Breast epithelium (tissue), 4 donors: Measurements from ENCODE around the gene SLC25A34. TPM values are rescaled to one million over a fixed set of nuclear protein-coding genes. Genes with fewer than 3 reads are reported as not detected.

ENCODE experiments used
- DNase-seq, 2 donors: peaks; one replicate each; pipeline ENCODE4 v3.0.0-alpha.2; 2019; ENCODE audit warnings: low spot score in 2 of 2
- H3K27ac ChIP-seq, 2 donors: fragments of 200-600 bp; sonication (generic) in 1 of 2; one replicate each; pipeline ENCODE4 v1.5.1; 2016 to 2019; ENCODE audit warnings: mild to moderate bottlenecking in 1 of 2
- H3K27me3 ChIP-seq, 2 donors: fragments of 200-600 bp; sonication (generic) in 1 of 2; one replicate each; pipeline versions ENCODE4 v1.5.1 to v1.6.0; 2017 to 2019; ENCODE audit warnings: control low read depth in 1 of 2, mild to moderate bottlenecking in 1 of 2
- H3K36me3 ChIP-seq: fragments of 200-600 bp; one replicate; pipeline ENCODE4 v1.5.1; 2019
- H3K4me1 ChIP-seq, 2 donors: fragments of 200-600 bp; sonication (generic); one replicate each; pipeline ENCODE4 v1.5.1; 2016 to 2019; ENCODE audit warnings: control low read depth in 1 of 2
- H3K4me3 ChIP-seq, 3 donors: fragments of 200-600 bp; sonication (generic); 1 replicate in 2 of 3; 2 replicates in 1 of 3; pipeline ENCODE4 v1.5.1; 2016 to 2019; ENCODE audit warnings: mild to moderate bottlenecking in 3 of 3, moderate library complexity in 2 of 3
- H3K9me3 ChIP-seq, 2 donors: fragments of 200-600 bp; sonication (generic) in 1 of 2; one replicate each; pipeline ENCODE4 v1.5.1; 2016 to 2019; ENCODE audit warnings: control low read depth in 1 of 2
- POLR2A ChIP-seq: fragments of 450-650 bp; IDR thresholded peaks from one replicate; pipeline ENCODE4 v1.6.1; 2016; ENCODE audit warnings: antibody characterized with exemption, mild to moderate bottlenecking, moderate library complexity
- POLR2AphosphoS5 ChIP-seq, 3 donors: sonication (generic); formaldehyde crosslinking; IDR thresholded peaks; one replicate each; pipeline ENCODE4 v1.6.1; 2017; ENCODE audit warnings: antibody characterized with exemption in 3 of 3
- intact Hi-C: fragments of 100-400 bp; cut with DNase I; formaldehyde crosslinking; loops from one replicate; pipeline ENCODE4 v1.15.1; 2023; ENCODE audit warnings: low total_unique reads
- total RNA-seq, 3 donors: library from RNA; depleted of rRNA; stranded (reverse); fragments of >200 nt; gene quantifications; one replicate each; pipeline ENCODE4 v1.1.0, GENCODE V29; 2016
- TF ChIP-seq, protein P1 (sequence below), 3 donors: fragments of 450-650 bp; IDR thresholded peaks; one replicate each; pipeline ENCODE4 v1.5.1; 2016 to 2017; ENCODE audit warnings: antibody characterized with exemption in 3 of 3, mild to moderate bottlenecking in 3 of 3, moderate library complexity in 3 of 3

SLC25A34 gene
- total RNA-seq, 3 donors from 2014 or later, result 1.0 to 1.8 (median 1.3) TPM

DNA sequence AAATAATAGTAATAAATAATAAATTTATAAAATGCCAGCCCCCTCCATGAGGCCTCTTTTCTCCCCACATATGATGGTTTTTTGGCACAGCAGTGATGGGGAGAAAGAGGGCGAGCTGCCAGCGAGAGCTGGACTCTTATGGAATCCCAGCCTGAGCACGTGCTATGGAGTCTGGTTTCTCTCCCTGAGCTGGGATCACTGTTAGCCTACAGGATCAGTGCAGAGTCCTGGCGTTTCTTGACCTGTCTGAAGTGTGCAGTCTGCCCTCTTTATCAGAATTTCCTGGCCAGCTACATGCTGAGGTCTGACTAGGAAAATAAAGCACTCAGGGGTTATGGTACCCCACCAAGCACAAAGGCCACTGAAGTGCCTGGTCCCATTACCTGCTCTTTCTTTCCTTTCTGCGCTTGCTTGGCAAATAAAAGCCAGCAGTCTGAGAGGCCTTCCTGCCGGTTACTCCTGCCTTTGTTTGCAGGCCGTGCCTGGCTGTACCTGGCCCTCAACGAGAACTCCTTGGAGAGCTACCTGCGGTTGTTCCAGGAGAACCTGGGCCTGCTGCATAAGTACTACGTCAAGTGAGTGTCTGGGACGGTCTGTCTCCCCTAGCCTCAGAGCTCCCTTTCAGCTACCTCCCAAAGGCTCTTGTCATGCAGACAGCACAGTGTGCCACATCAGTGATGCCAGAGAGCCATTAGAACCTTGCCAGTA, 18.5 kb upstream of the SLC25A34 start:
- DNase-seq, result no peak
- no peak overlapping the region for H3K27ac ChIP-seq

DNA sequence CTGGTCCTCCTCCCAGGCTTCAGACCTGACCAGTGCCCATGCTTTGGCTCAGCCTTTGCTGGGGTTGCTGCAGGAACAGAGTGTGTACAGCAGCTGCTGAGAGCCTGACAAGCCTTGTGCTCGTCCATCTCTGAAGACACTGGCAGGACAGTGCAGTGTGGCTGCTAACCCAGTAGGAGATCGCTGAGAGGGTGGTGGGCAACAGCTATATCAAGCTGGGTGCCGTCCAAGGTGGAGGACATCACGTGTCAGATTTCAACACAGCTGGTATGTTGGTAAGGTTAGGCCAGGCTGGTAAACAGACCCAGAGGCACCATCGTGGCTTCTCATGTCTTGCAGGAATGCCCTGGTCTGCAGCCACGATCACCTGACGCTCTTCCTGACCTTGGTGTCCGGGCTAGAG, 17.9 kb upstream of the SLC25A34 start:
- no peak for DNase-seq
- Histone ChIP-seq H3K36me3 (peaks cover 6% of the 10 kb centered on the region), H3K9me3 (no peaks in the 10 kb centered on the region), H3K4me1 (peaks cover 0 to 10% of the 10 kb centered on the region in 2 donors), H3K4me3 (no peak overlapping the region), H3K27ac (no peak overlapping the region), H3K27me3 (no peaks in the 10 kb centered on the region)
- intact Hi-C loops, result no loop called here
- TF ChIP-seq, protein P1, sequence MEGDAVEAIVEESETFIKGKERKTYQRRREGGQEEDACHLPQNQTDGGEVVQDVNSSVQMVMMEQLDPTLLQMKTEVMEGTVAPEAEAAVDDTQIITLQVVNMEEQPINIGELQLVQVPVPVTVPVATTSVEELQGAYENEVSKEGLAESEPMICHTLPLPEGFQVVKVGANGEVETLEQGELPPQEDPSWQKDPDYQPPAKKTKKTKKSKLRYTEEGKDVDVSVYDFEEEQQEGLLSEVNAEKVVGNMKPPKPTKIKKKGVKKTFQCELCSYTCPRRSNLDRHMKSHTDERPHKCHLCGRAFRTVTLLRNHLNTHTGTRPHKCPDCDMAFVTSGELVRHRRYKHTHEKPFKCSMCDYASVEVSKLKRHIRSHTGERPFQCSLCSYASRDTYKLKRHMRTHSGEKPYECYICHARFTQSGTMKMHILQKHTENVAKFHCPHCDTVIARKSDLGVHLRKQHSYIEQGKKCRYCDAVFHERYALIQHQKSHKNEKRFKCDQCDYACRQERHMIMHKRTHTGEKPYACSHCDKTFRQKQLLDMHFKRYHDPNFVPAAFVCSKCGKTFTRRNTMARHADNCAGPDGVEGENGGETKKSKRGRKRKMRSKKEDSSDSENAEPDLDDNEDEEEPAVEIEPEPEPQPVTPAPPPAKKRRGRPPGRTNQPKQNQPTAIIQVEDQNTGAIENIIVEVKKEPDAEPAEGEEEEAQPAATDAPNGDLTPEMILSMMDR (IDR thresholded peaks at IDR 0.05), result no peak

More for the DNA sequence above, 18.5 kb upstream of the SLC25A34 start:
- Histone ChIP-seq H3K36me3 (peaks cover 6% of the 10 kb centered on the region), H3K27me3 (no peaks in the 10 kb centered on the region), H3K4me1 (peaks cover 0 to 10% of the 10 kb centered on the region in 2 donors), H3K9me3 (no peaks in the 10 kb centered on the region), H3K4me3 (no peak overlapping the region)
- TF ChIP-seq POLR2AphosphoS5 (IDR thresholded peaks at IDR 0.05), result no peak
- TF ChIP-seq POLR2A, result no peak
- TF ChIP-seq, protein P1 (IDR thresholded peaks at IDR 0.05), result no peak
- intact Hi-C loops, result no loop called here

DNA sequence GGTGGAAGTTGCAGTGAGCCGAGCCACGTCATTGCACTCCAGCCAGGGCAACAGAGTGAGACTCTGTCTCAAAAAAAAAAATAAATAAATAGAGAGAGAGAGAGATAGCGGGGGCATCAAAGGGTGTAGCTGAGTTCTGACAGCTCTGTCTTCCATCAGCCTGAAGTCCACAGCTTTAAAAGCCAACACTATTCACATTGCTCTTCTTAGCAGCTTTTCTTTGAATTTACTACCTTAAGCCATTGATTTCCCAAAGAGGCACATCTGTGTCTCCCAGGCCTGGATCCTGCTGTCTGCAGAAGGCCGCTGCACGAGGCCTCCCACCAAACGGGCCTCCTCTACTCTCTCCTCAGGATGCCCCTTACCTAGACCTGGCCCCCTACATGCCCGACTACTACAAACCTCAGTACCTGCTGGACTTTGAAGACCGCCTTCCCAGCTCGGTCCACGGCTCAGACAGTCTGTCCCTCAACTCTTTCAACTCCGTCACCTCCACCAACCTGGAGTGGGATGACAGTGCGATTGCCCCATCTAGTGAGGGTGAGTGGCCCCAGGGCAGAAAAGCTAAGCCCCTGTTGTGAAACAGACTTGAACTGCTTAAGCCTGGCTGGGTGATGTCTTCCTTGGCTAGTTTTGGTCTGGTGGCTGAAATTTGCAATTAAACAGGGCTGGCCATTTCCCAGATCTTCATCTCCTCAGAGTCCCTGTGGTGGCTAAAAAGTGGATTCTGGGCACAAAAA, 16.5 kb upstream of the SLC25A34 start:
- Histone ChIP-seq H3K4me3 (no peak overlapping the region), H3K9me3 (no peaks in the 10 kb centered on the region), H3K27me3 (no peaks in the 10 kb centered on the region), H3K4me1 (peaks cover 0 to 5% of the 10 kb centered on the region in 2 donors), H3K27ac (no peak overlapping the region), H3K36me3 (peaks cover 6% of the 10 kb centered on the region)
- intact Hi-C loops, result no loop called here
- no peak for DNase-seq
- TF ChIP-seq, protein P1 (IDR thresholded peaks at IDR 0.05), result no peak
- TF ChIP-seq POLR2AphosphoS5 (IDR thresholded peaks at IDR 0.05), result no peak
- no peak for TF ChIP-seq POLR2A

DNA sequence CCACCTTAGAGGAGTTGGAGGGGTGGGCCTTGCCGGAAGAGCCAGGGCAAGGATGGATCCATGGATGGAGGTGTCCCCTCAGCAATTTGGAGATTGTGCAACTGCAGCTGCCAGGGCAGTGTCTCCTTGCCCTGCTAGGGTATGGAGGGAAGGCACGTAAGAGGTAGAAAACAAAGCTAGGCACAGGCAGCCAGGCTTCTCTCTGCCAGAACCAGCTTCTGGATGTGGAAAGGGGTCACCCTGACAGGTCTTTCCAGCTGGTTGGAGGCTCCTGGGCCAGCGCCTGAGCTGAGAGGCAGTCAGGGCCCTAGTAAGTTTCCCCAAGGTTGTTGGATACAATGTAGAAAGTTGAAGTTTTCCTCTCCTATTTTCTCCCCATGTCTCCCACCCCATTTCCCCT, 15.2 kb upstream of the SLC25A34 start:
- Histone ChIP-seq H3K4me1 (no peaks in the 10 kb centered on the region), H3K36me3 (peaks cover 6% of the 10 kb centered on the region), H3K9me3 (no peaks in the 10 kb centered on the region), H3K27ac (no peak overlapping the region), H3K4me3 (no peak overlapping the region), H3K27me3 (no peaks in the 10 kb centered on the region)
- TF ChIP-seq, protein P1 (IDR thresholded peaks at IDR 0.05), result no peak
- TF ChIP-seq POLR2AphosphoS5 (IDR thresholded peaks at IDR 0.05), result no peak
- TF ChIP-seq POLR2A, result no peak
- DNase-seq, result no peak
- intact Hi-C loops, result no loop called here

DNA sequence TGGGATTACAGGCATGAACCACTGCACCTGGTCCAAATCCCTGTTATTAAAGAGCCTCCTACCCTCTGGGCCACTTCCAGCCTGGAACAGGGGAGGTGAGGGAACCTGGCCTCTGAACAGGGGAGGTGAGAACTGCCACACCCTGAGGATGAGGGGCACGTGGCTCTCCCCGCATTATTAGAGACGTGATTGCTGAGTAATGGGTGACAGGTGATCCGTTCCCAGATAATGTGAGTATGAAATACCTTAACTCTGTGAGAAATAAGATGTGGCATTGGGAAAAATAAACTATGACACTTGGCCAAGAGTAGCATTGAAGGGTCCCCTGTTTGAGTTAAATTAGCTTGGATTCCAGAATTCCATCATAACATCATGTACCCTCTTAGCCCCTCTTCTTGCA, 13.6 kb upstream of the SLC25A34 start:
- Histone ChIP-seq H3K27me3 (no peaks in the 10 kb centered on the region), H3K4me1 (no peaks in the 10 kb centered on the region), H3K27ac (no peak overlapping the region), H3K36me3 (peaks cover 12% of the 10 kb centered on the region), H3K4me3 (no peak overlapping the region), H3K9me3 (no peaks in the 10 kb centered on the region)
- TF ChIP-seq, protein P1 (IDR thresholded peaks at IDR 0.05), result no peak
- TF ChIP-seq POLR2A, result no peak
- TF ChIP-seq POLR2AphosphoS5 (IDR thresholded peaks at IDR 0.05), result no peak
- intact Hi-C loops, result no loop called here
- DNase-seq, result no peak
